Thyroid gland (tissue), 4 donors: ENCODE results near the gene LDLRAD4.

Experiments
- POLR2A ChIP-seq, 2 donors: fragments of 450-650 bp; IDR thresholded peaks; one replicate each; pipeline ENCODE4 v1.6.1; 2017; ENCODE audit warnings: antibody characterized with exemption in 2 of 2, mild to moderate bottlenecking in 2 of 2, moderate library complexity in 1 of 2
- TF ChIP-seq, protein P1 (sequence below), 6 experiments: fragments of 200-600 bp in 3 of 6; fragments of 450-650 bp in 3 of 6; sonication (generic) in 3 of 6; IDR thresholded peaks; one replicate each; pipeline ENCODE4 v1.5.1; 2016 to 2019; ENCODE audit warnings: antibody characterized with exemption in 6 of 6, mild to moderate bottlenecking in 2 of 6, inconsistent platforms in 1 of 6, moderate library complexity in 1 of 6

GRCh38 chr18:13623871-13624270 lies 405.3 kb downstream of the LDLRAD4 start:
- TF ChIP-seq, protein P1, sequence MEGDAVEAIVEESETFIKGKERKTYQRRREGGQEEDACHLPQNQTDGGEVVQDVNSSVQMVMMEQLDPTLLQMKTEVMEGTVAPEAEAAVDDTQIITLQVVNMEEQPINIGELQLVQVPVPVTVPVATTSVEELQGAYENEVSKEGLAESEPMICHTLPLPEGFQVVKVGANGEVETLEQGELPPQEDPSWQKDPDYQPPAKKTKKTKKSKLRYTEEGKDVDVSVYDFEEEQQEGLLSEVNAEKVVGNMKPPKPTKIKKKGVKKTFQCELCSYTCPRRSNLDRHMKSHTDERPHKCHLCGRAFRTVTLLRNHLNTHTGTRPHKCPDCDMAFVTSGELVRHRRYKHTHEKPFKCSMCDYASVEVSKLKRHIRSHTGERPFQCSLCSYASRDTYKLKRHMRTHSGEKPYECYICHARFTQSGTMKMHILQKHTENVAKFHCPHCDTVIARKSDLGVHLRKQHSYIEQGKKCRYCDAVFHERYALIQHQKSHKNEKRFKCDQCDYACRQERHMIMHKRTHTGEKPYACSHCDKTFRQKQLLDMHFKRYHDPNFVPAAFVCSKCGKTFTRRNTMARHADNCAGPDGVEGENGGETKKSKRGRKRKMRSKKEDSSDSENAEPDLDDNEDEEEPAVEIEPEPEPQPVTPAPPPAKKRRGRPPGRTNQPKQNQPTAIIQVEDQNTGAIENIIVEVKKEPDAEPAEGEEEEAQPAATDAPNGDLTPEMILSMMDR (IDR thresholded peaks at IDR 0.05): no peak
- no peak for TF ChIP-seq POLR2A (IDR thresholded peaks at IDR 0.05)
